Neuronal stem cell (in vitro differentiated cells): ENCODE results near the gene SNUPN.
A peak's percentile ranks its signal among the peaks of the same experiment; 100 is the strongest.

Experiments used
- DNase-seq: peaks from one replicate; pipeline ENCODE4 v3.0.0-alpha.2; 2013; ENCODE audit warnings: low spot score
- H2AFZ ChIP-seq: one replicate; pipeline ENCODE4 v1.6.1; 2013; ENCODE audit warnings: mild to moderate bottlenecking, low read length, inconsistent platforms
- H2AK5ac ChIP-seq: 2 replicates; pipeline ENCODE4 v1.6.1; 2013; ENCODE audit warnings: low read depth, mild to moderate bottlenecking, inconsistent platforms, low read length, moderate library complexity, mixed read lengths
- H2BK120ac ChIP-seq: 2 replicates; pipeline ENCODE4 v1.6.1; 2013; ENCODE audit warnings: low read depth, mild to moderate bottlenecking, inconsistent platforms, low read length, moderate library complexity, mixed read lengths
- H2BK12ac ChIP-seq: one replicate; pipeline ENCODE4 v1.6.1; 2013; ENCODE audit warnings: low read length, inconsistent platforms
- H2BK15ac ChIP-seq: 2 replicates; pipeline ENCODE4 v1.6.1; 2013; ENCODE audit warnings: mild to moderate bottlenecking, low read length, inconsistent platforms, mixed read lengths
- H2BK5ac ChIP-seq: one replicate; pipeline ENCODE4 v1.6.1; 2013; ENCODE audit warnings: inconsistent platforms, mild to moderate bottlenecking, low read length, moderate library complexity
- H3K14ac ChIP-seq: one replicate; pipeline ENCODE4 v1.6.1; 2013; ENCODE audit warnings: low read length, inconsistent platforms
- H3K18ac ChIP-seq: 2 replicates; pipeline ENCODE4 v1.6.1; 2013; ENCODE audit warnings: low read length, inconsistent platforms
- H3K23ac ChIP-seq: 2 replicates; pipeline ENCODE4 v1.6.1; 2013; ENCODE audit warnings: low read depth, mild to moderate bottlenecking, mixed read lengths, low read length, inconsistent platforms; ENCODE audit not compliant: poor library complexity
- H3K27ac ChIP-seq: replicated peaks from 3 replicates; pipeline ENCODE4 v1.5.1; 2013; ENCODE audit warnings: low read length, inconsistent platforms
- H3K27me3 ChIP-seq, 3 experiments: 2 replicates each; pipeline ENCODE4 v1.6.1; 2013; ENCODE audit warnings: low read length in 3 of 3, mild to moderate bottlenecking in 2 of 3, inconsistent platforms in 1 of 3, low read depth in 1 of 3, mixed read lengths in 1 of 3, moderate library complexity in 1 of 3; ENCODE audit not compliant: control insufficient read depth in 3 of 3, insufficient read depth in 3 of 3
- H3K36me3 ChIP-seq, 2 donors: replicated peaks in 1 of 2; 2 replicates each; pipeline ENCODE4 v1.6.1; 2013; ENCODE audit warnings: low read length in 2 of 2; ENCODE audit not compliant: control insufficient read depth in 2 of 2, insufficient read depth in 2 of 2
- H3K4ac ChIP-seq: 2 replicates; pipeline ENCODE4 v1.6.1; 2013; ENCODE audit warnings: inconsistent platforms, mild to moderate bottlenecking, low read length, moderate library complexity
- H3K4me1 ChIP-seq, 2 donors: 1 replicate in 1 of 2; 2 replicates in 1 of 2; pipeline ENCODE4 v1.6.1; 2013; ENCODE audit warnings: low read length in 2 of 2, low read depth in 1 of 2; ENCODE audit not compliant: control insufficient read depth in 2 of 2, insufficient read depth in 1 of 2
- H3K4me2 ChIP-seq: one replicate; pipeline ENCODE4 v1.6.1; 2013; ENCODE audit warnings: mild to moderate bottlenecking, low read length, inconsistent platforms; ENCODE audit not compliant: insufficient read depth, poor library complexity, severe bottlenecking
- H3K4me3 ChIP-seq, 2 donors: 2 replicates each; pipeline ENCODE4 v1.5.1; 2013; ENCODE audit warnings: low read length in 2 of 2, mild to moderate bottlenecking in 2 of 2, inconsistent platforms in 1 of 2, moderate library complexity in 1 of 2
- H3K79me1 ChIP-seq: one replicate; pipeline ENCODE4 v1.6.1; 2013; ENCODE audit warnings: low read depth, mild to moderate bottlenecking, inconsistent platforms, low read length, moderate library complexity
- H3K9ac ChIP-seq: one replicate; pipeline ENCODE4 v1.6.1; 2013; ENCODE audit warnings: mild to moderate bottlenecking, low read depth, low read length, inconsistent platforms; ENCODE audit not compliant: poor library complexity
- H3K9me3 ChIP-seq, 2 donors: replicated peaks in 1 of 2; 2 replicates each; pipeline versions ENCODE3 to v1.6.1; 2013; ENCODE audit warnings: low read length in 2 of 2, mild to moderate bottlenecking in 2 of 2, inconsistent platforms in 1 of 2, low read depth in 1 of 2, mixed read lengths in 1 of 2, moderate library complexity in 1 of 2; ENCODE audit not compliant: control insufficient read depth in 2 of 2, insufficient read depth in 1 of 2
- H4K8ac ChIP-seq: one replicate; pipeline ENCODE4 v1.6.1; 2013; ENCODE audit warnings: low read depth, mild to moderate bottlenecking, inconsistent platforms, low read length, moderate library complexity
- H4K91ac ChIP-seq: one replicate; pipeline ENCODE4 v1.6.1; 2013; ENCODE audit warnings: low read length, low read depth, mild to moderate bottlenecking, inconsistent platforms; ENCODE audit not compliant: poor library complexity
- WGBS, 2 donors: extraction: QIAGEN DNeasy Blood & Tissue Kit; methylation state at CpG; one replicate each; pipeline ENCODE4 v1.1.7; 2013; ENCODE audit warnings: missing lambda C conversion rate in 2 of 2, mixed read lengths in 1 of 2; ENCODE audit not compliant: insufficient read length in 2 of 2, insufficient replicate concordance in 1 of 2; ENCODE audit errors: extremely low coverage in 2 of 2; 5-methylcytosine and 5-hydroxymethylcytosine counted together

Gene SNUPN

DNA sequence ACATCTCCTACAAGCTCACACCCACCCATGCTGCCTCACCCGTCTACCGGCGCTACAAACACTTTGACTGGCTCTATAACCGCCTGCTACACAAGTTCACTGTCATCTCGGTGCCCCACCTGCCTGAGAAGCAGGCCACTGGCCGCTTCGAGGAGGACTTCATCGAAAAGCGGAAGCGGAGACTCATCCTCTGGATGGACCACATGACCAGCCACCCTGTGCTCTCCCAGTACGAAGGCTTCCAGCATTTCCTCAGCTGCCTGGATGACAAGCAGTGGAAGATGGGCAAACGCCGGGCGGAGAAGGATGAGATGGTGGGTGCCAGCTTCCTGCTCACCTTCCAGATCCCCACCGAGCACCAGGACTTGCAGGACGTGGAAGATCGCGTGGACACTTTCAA is 24.3 kb upstream of the SNUPN start:
- H3K9ac ChIP-seq: peak overlapping the region; percentile 34
- peaks cover 18% of the 10 kb centered on the region for H3K79me1 ChIP-seq
- H3K14ac ChIP-seq: no peak overlapping the region
- no peak overlapping the region for H4K8ac ChIP-seq
- peak overlapping the region in 1 of 2 donors; percentile 98 for H3K4me3 ChIP-seq
- H3K23ac ChIP-seq: peak overlapping the region; percentile 83
- no peak overlapping the region for H2AFZ ChIP-seq
- H2BK5ac ChIP-seq: no peak overlapping the region
- H3K18ac ChIP-seq: no peak overlapping the region
- no peaks in the 10 kb centered on the region for H3K9me3 ChIP-seq
- no CpG with 5 or more reads among the region's 18 CpGs for WGBS, 2 donors
- H2BK15ac ChIP-seq: no peak overlapping the region
- H3K27me3 ChIP-seq: peaks cover 0 to 9% (median 0%) of the 10 kb centered on the region in 3 experiments
- H2BK12ac ChIP-seq: no peak overlapping the region
- H3K4ac ChIP-seq: no peak overlapping the region
- H2BK120ac ChIP-seq: no peak overlapping the region
- H2AK5ac ChIP-seq: peak overlapping the region; percentile 23
- H3K36me3 ChIP-seq: peaks cover 18 to 48% of the 10 kb centered on the region in 2 donors
- no peak overlapping the region for H3K4me2 ChIP-seq
- DNase-seq: no peak
- no peak overlapping the region for H4K91ac ChIP-seq
- no peak overlapping the region for H3K27ac ChIP-seq
- peaks cover 44 to 45% of the 10 kb centered on the region in 2 donors for H3K4me1 ChIP-seq

DNA sequence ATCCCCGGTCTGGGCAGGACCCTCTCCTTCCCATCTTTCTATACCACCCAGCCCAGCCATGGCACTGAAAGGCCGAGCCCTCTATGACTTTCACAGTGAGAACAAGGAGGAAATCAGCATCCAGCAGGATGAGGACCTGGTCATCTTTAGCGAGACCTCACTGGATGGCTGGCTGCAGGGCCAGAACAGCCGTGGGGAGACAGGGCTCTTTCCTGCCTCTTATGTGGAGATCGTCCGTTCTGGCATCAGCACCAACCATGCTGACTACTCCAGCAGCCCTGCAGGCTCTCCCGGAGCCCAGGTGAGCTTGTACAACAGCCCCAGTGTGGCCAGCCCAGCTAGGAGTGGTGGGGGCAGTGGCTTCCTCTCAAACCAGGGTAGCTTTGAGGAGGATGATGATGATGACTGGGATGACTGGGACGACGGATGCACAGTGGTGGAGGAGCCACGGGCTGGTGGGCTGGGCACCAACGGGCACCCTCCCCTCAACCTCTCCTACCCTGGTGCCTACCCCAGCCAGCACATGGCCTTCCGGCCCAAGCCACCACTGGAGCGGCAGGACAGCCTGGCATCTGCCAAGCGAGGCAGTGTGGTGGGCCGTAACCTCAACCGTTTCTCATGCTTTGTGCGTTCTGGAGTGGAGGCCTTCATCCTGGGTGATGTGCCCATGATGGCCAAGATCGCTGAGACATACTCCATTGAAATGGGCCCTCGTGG is 23.7 kb upstream of the SNUPN start:
- peak overlapping the region; percentile 12 for H2BK12ac ChIP-seq
- H3K9me3 ChIP-seq: no peaks in the 10 kb centered on the region
- peaks cover 15% of the 10 kb centered on the region for H3K79me1 ChIP-seq
- no peak overlapping the region for H2BK5ac ChIP-seq
- no CpG with 5 or more reads among the region's 19 CpGs for whole genome bisulfite sequencing, 2 donors
- H3K27me3 ChIP-seq: peaks cover 0 to 9% (median 0%) of the 10 kb centered on the region in 3 experiments
- peak overlapping the region; percentile 96 to 98 for H3K4me3 ChIP-seq
- H2AK5ac ChIP-seq: peak overlapping the region; percentile 79
- DNase-seq: no peak
- H3K36me3 ChIP-seq: peaks cover 14 to 41% of the 10 kb centered on the region in 2 donors
- no peak overlapping the region for H2AFZ ChIP-seq
- peak overlapping the region; percentile 83 for H3K9ac ChIP-seq
- peak overlapping the region; percentile 24 for H2BK120ac ChIP-seq
- peak overlapping the region; percentile 83 for H3K23ac ChIP-seq
- H3K4ac ChIP-seq: no peak overlapping the region
- peak overlapping the region; percentile 99 for H3K4me2 ChIP-seq
- H2BK15ac ChIP-seq: no peak overlapping the region
- H3K14ac ChIP-seq: peak overlapping the region; percentile 77
- H4K91ac ChIP-seq: no peak overlapping the region
- peaks cover 44 to 45% of the 10 kb centered on the region in 2 donors for H3K4me1 ChIP-seq
- peak overlapping the region; percentile 34 for H3K18ac ChIP-seq
- H3K27ac ChIP-seq: no peak overlapping the region
- H4K8ac ChIP-seq: no peak overlapping the region

DNA sequence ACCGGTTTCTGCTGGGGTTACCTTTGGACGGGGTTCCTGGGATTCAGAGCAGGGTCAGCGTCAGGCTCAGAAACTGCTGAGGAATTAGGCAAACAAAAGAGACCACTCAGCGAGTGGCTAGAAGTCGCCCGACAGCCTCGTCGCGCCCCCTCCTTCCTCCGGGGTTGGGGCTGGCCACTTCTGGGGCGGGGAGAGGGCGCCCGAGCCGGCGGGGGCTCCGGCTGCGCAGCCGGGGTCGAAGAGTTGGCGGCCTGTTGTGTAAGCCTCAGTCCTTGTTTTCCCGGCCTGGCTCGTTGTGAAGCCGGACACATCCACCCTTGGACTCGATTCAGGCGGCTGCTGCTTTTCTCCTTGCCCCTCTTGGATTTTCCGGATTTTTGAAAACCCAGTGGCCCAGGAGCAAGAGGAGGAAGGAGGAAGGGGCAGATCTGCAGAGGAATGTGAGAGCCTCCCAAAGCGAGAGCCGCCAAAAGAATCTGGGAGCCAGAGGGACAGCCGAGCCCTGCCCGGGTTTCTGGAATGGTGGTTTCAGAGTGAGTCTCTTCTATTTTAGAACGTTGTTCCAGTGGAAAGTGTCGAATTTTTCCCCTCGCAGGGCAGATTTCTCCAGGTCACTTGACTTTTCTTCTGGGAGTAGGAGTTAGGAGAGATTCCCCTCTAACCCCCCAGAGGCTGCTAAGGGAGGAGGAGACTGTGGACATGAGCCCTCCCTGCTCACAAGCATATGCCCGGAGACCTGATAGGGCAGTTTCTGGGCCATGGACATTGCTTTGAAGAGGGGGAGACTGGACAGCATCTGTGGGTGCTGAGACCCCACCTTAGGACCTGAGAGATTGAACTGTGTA is 22.9 kb upstream of the SNUPN start:
- H2BK15ac ChIP-seq: peak overlapping the region; percentile 42
- peaks cover 12% of the 10 kb centered on the region for H3K79me1 ChIP-seq
- H2AFZ ChIP-seq: peak overlapping the region; percentile 99
- peaks cover 42 to 44% of the 10 kb centered on the region in 2 donors for H3K4me1 ChIP-seq
- peaks cover 0 to 9% (median 0%) of the 10 kb centered on the region in 3 experiments for H3K27me3 ChIP-seq
- peak overlapping the region; percentile 96 to 98 for H3K4me3 ChIP-seq
- peak overlapping the region; percentile 22 for H4K91ac ChIP-seq
- no peak overlapping the region for H4K8ac ChIP-seq
- WGBS, 2 donors: no CpG with 5 or more reads among the region's 34 CpGs
- H2BK120ac ChIP-seq: peak overlapping the region; percentile 27
- H2BK5ac ChIP-seq: peak overlapping the region; percentile 97
- H3K14ac ChIP-seq: peak overlapping the region; percentile 77
- peak overlapping the region; percentile 99 for H3K4me2 ChIP-seq
- H3K9me3 ChIP-seq: no peaks in the 10 kb centered on the region
- DNase-seq: peak; percentile 72
- H2BK12ac ChIP-seq: no peak overlapping the region
- H3K18ac ChIP-seq: peak overlapping the region; percentile 92
- peak overlapping the region; percentile 79 for H2AK5ac ChIP-seq
- H3K4ac ChIP-seq: no peak overlapping the region
- peak overlapping the region; percentile 44 for H3K23ac ChIP-seq
- peaks cover 13 to 35% of the 10 kb centered on the region in 2 donors for H3K36me3 ChIP-seq
- peak overlapping the region; percentile 93 for H3K27ac ChIP-seq
- H3K9ac ChIP-seq: peak overlapping the region; percentile 85
